NCI-H446 (cell line): ENCODE results near the gene HRNR.
A peak's percentile ranks its signal among the peaks of the same experiment; 100 is the strongest.
"Not testable (repeated sequence)": the region's sequence is repeated elsewhere in the genome, so short reads cannot be mapped to it uniquely, and the experiment has no call there.

Experiments
- DNase-seq, 2 experiments: peaks; one replicate each; lab custom pipeline; 2025; lab: John Stamatoyannopoulos, UW

Gene HRNR

DNA sequence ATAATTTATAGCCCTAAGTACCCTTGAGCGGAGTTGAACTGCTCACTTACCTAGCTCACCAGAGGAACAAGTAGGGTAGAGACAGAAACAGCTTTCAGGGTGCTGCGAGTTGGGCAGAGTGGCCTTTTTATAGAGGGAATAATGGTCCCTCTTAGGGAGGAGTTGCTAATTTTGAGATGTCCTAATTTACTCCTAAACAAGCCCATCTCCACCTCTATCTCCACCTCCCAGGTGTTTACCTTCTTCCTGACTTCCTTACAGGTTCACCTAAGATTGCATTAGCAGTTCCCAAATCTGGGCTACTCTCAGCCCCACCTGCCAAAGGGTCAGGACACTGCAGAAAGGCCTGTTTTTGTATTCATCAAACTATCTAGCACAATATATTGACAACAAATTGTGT is at the start of gene HRNR:
Gene HRNR, minus strand, starts transcription at position 101 of the 400 bp plus-strand sequence. CDS start 940 bp downstream, outside the sequence.
- no peak for DNase-seq

DNA sequence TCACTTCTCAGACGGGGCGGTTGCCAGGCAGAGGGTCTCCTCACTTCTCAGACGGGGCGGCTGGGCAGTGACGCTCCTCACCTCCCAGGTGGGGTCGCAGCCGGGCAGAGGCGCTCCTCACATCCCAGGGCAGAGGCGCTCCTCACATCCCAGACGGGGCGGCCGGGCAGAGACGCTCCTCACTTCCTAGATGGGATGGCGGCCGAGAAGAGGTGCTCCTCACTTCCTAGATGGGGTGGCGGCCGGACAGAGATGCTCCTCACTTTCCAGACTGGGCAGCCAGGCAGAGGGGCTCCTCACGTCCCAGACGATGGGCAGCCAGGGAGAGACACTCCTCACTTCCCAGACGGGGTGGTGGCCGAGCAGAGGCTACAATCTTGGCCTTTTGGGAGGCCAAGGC is 32.4 kb upstream of the HRNR start:
- not testable (repeated sequence) for DNase-seq

- DNase-seq = no peak
Observed at GRCh38 chr1:152252157-152252556, 28.2 kb upstream of the HRNR start.

DNA sequence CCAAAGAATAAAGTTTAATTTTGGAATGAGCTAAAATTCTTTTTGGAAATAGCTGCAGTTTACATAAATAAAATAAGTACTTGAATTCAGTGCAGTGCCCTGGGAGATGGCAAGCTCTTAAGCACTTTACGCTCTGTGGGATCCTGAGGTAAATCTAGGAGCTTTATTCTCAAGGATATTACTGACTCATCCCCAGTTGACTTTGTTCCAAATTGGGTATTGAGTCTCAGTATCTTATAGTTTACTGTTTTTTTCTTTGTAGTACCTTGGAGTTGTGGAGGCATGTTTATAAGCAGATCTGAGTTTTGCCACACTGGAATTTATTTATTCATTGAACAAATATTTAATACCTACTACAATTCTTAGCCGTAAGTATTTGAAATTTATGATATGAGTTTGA is 27.4 kb upstream of the HRNR start:
- peak in 1 of 2 experiments; percentile 2 for DNase-seq

GRCh38 chr1:152247316-152247715 is 23.3 kb upstream of the HRNR start:
- no peak for DNase-seq

DNA sequence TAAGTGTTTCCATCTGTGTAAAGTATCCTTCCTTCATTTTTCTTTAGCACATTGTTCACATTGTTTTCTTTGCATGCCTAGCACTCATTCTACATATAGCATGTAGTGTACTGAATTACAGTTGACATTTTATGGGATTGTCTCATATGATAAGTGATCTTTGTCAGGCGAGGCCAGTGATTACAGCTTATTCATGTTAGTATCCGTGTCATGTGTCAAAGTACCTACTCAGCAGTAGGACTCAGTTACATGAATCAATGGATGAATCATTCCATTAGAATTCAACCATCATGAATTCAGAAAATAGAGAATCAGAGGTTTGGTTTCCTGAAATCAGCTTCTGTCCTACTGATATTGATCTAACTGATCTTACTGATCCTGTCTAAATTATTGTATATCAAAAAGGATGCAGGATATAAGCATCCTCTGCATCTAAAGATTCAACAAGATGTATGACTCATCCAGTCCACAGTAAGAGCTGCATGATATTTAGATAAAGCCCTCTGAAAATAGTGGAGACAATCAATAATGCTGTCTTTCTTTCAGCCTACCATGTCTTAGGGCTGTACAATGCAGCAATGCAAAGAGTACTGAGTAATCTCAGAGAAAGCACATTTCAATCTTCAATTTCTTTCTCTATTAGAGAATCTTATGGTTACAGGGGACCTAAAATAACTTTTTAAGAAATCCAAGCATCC is 20.7 kb upstream of the HRNR start:
- DNase-seq = no peak

GRCh38 chr1:152237093-152237492 is 13.1 kb upstream of the HRNR start:
- DNase-seq = no peak

- DNase-seq = no peak
Observed at GRCh38 chr1:152228831-152229230, 4.8 kb upstream of the HRNR start.

- peak in 1 of 2 experiments; percentile 4 for DNase-seq
Observed at GRCh38 chr1:152227310-152227928, 3.4 kb upstream of the HRNR start.

DNA sequence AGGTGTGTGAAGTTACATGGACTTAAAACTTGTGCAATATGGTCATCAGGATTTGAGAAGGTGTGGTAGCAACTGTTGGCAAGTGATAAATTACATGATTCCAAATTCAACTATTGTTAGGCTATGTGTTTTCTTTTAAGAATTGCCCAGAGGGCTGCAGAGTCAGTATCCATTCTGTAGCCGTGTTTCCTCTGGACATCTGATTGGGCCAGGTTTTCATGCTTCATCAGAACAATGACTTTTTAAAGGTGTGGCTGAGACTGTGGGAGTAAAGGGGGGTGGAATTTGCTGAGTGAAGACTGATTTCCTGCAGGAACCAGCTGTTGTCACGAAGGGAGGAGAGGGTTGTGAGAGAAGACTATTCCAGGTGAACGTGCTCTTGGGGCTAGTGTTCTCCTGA is 1.7 kb upstream of the HRNR start:
- no peak for DNase-seq

DNA sequence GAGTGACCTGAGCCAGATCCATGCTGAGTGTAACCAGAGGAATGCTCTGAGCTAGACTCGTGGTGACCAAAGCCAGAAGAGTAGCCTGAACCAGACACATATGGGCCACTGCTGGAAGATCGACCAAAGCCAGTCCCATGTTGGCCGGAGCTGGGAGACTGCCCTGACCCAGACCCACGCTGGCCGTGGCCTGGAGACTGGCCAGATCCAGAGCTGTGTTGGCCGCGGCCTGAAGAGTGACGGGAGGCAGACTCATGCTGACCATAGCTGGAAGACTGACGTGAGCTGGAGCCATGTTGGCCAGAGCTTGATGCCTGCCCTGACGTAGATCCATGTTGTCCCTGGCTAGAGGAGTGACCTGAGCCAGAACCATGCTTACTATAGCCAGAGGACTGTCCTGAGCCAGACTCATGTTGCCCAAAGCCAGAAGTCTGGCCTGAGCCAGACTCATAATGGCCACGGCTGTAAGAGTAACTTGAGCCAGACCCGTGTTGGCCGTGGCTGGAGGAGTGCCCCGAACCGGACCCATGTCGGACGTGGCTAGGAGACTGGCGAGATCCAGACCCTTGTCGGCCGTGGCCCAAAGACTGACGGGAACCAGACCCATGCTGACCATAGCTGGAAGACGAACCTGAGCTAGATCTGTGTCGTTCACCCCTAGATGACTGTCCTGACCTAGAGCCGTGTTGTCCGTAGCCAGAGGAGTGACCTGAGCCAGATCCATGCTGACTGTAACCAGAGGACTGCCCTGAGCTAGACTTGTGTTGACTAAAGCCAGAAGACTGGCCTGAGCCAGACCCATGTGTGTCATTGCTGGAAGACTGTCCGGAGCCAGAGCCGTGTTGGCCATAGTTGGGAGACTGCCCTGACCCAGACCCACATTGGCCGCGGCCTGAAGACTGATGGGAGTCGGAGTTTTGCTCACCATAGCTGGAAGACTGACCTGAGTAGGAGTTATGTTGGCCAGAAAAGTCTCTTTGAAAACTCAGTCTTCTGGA is 3.5 kb downstream of the HRNR start:
- no peak for DNase-seq

GRCh38 chr1:152219438-152219837 is 4.6 kb downstream of the HRNR start:
- not testable (repeated sequence) for DNase-seq

GRCh38 chr1:152218762-152219436 is 5.1 kb downstream of the HRNR start:
- DNase-seq = no peak

DNA sequence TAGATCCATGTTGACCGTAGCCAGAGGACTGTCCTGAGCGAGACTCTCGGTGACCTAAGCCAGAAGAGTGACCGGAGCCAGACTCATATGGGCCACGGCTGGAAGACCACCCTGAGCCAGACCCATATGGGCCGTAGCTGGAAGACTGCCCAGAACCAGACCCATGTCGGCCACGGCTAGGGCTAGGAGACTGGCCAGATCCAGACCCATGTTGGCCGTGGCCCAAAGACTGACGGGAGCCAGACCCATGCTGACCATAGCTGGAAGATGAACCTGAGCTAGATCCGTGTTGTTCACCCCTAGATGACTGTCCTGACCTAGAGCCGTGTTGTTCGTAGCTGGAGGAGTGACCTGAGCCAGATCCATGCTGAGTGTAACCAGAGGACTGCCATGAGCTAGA is 8.4 kb downstream of the HRNR start:
- DNase-seq = not testable (repeated sequence)

DNA sequence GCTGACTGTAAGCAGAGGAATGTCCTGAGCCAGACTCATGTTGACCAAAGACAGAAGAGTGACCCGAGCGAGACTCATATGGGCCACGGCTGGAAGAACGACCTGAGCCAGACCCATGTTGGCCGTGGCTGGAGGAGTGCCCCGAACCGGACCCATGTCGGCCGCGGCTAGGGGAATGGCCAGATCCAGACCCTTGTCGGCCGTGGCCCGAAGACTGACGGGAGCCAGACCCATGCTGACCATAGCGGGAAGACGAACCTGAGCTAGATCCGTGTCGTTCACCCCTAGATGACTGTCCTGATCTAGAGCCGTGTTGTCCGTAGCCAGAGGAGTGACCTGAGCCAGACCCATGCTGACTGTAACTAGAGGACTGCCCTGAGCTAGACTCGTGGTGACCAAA is 9.1 kb downstream of the HRNR start:
- DNase-seq = not testable (repeated sequence)

DNA sequence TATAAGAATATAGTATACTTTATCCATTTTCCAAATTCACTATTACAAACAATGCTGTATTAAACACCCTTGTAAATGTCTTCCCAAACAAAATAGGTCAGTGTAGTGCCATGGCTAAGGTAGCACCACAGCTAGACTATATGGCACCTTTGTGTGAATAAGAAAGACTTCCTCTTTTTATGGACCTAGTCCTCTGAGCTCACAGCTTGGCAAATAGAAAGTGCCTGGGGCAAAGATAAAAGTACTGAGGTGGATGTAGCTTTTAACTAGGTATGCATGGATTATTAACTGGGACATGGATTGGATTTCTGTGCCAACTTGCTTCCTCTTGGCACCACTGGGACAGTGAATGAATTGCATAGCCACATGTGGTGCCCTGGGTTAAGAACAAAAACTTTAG is 25.0 kb downstream of the HRNR start:
- no peak for DNase-seq

DNA sequence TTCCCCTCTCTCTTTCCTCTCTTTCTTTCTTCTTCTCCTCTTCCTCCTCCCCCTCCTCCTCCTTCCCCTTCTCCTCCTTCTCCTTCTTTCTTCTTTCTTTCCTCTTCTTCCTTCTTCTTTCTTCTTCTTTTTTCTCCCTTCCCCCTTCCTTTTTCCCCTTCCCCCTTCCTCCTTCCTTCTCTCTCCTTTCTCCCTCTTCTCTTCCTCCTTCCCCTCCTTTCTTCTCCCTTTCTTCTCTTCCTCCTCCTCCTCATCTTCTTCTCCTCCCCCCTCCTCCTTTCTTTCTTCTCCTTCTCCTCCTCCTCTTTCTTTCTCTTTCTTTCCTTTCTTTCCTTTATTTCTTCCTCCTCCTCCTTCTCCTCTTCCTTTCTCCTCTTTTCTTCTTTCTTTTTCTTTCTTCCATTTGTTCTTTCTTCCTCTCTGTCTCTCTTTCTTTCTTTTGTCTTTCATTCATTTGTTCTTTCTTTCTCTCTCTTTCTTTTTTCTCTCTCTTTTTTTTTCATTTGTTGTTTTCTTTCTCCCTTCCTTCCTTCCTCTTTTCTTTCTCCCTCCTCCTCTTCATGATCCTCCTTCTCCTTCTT is 26.5 kb downstream of the HRNR start:
- DNase-seq = no peak

DNA sequence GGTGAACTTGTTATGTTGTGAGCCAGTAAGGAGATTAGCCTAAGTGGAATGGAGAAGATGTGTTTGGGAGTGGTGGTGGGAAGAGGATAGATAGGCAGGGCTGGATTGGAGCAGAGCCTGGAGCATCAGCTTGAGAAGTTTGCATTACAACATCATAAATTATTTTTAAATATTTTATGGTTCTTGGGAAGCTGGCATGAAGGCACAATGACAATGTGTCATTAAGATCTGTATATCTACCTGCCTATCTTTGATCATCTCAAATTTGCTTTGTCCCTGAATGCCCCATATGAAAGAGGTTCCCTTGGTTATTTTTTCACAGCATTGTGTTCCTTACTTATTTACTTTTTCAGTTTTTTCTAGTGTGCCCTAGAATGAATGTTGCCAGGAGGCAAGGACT is 32.3 kb downstream of the HRNR start:
- no peak for DNase-seq

- DNase-seq = no peak
Observed at GRCh38 chr1:152191260-152191659, 32.7 kb downstream of the HRNR start.

GRCh38 chr1:152190589-152190988 is 33.4 kb downstream of the HRNR start:
- no peak for DNase-seq

- DNase-seq = peak; percentile 72 to 76
Observed at GRCh38 chr1:152189657-152190442, 34.1 kb downstream of the HRNR start.
